GM19328 (cell line): ENCODE results near the gene MANF.

ENCODE experiments used
- ATAC-seq: cut with Tn5 transposase; IDR thresholded peaks from one replicate; pipeline ENCODE4 v1.9.1; 2021; ENCODE audit warnings: mild to moderate bottlenecking, moderate library complexity; ENCODE audit not compliant: unreplicated experiment

The MANF gene

DNA sequence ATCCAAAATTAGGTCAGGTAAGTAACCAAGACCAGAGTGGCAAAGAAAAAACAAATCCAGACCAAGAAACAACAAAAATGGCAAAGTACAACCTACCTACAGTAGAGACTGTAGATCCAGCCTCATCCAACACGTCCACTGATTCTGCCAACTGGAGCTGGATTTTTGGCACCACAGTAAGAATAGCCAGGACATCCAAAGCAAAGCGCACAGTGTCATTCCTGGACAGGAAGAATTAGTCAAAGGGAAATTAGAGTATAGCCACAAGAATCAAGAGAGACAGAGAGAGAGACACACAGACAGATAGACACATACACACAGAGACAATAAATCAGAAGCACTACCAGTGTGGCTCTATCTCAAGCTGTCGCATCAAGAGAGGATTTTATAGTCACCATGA, 37.1 kb downstream of the MANF start:
- ATAC-seq: no peak

DNA sequence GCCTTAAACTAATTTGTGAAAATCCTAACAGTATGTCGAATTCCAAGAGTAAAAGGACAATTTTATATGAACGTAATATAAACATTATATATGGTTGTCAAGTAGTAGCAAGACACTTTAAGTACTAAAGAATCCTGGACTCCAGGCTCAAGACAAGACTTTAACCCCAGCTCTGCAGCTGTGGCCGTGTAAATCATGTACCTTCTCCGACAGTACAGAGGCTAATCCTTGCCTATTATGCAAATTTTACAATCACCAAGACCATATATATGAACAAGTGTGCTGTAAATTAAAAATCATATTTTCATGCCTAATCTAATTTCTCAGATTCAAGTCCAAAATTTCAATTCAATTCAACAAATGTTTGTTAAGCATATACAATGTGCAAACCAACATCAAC, 41.8 kb downstream of the MANF start:
- ATAC-seq: no peak

DNA sequence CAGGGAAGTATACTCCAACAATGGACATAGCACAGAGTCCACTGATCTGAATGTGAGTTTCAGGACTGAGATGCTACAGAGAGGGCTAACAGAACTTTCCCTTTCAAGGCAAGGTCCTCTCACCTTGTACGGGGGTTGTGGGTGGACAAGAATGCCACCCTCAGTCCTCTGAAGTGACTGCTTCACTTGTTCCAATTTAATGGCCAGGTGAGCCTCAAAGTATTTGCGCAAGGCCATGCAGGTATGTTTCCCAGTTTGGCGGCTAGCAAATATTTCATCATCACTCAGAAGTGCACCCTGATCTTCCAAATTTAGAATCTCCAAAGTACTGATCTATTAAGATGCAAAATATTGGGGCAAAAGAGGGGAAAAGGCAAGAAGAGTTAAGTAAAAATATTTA, 44.0 kb downstream of the MANF start:
- no peak for ATAC-seq

DNA sequence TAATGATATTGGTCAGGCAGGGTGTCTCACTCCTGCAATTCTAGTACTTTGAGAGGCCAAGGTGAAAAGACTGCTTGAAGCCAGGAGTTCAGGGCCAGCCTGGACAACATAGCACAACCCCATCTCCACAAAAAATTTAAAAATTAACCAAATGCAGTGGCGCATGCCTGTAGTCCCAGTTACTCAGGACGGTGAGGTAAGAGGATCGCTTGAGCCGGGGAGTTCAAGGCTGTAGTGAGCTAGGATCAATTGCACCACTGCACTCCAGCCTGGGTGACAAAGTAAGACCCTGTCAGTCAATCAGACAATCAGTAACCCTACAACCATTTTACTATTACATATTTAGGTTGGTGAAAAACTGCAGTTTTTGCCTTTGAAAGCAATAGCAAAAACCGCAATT, 49.0 kb downstream of the MANF start:
- no peak for ATAC-seq

DNA sequence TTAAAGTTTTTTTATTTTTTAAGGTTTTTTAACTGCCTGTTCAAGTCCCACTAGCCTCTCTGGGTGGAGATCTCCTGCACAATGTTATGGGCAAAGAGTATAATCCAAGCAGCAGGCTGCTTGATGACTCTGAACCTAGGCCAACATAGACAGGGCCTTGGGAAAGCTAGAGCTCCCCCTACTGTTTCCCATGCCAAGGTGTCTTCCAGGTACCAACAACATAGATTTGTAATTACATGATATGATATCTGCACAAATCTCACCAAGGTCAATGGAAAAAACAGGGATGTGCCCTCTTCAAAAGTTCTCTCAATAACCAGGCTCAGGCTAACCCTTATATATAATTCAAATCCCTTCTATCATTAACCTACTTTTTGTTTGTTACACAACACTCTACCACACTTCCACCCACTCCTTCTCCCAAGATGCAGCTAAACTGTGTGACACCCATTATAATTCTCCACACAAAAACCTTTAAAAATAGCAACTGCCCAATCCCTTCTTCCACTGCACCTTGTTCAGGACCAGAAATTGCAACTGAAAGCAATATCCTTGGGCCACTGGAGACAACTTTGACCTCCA, 49.7 kb downstream of the MANF start:
- no peak for ATAC-seq

DNA sequence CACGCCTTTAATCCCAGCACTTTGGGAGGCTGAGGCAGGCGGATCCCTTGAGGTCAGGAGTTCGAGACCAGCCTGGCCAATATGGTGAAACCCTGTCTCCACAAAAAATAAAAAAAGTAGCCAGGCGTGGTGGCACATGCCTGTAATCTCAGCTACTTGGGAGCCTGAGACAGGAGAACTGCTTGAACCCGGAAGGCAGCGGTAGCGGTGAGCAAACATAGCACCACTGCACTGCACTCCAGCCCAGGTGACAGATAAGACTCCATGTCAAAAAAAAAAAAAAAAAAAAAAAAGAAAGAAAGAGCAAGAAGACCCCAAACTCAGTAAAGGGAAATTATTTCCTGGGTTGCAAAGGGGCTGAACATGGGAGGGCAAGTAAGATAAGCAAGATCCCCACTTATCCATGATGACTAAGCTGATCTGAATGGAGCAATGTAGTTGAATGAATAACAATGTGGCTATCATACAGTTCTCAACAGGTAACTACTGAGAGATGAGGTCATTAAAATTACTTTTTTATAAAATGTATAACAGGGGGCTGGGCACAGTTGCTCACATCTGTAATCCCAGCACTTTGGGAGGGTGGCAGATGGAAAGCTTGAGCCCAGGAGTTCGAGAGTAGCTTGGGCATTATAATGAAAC, 52.0 kb downstream of the MANF start:
- ATAC-seq: no peak
